ENCODE data around the gene PPP6R3. TPM values are rescaled to one million over a fixed set of nuclear protein-coding genes. Genes with fewer than 3 reads are reported as not detected.

The PPP6R3 gene
- total and polyA plus RNA-seq, 8 donors = 84.6 to 130 (median 109) TPM

DNA sequence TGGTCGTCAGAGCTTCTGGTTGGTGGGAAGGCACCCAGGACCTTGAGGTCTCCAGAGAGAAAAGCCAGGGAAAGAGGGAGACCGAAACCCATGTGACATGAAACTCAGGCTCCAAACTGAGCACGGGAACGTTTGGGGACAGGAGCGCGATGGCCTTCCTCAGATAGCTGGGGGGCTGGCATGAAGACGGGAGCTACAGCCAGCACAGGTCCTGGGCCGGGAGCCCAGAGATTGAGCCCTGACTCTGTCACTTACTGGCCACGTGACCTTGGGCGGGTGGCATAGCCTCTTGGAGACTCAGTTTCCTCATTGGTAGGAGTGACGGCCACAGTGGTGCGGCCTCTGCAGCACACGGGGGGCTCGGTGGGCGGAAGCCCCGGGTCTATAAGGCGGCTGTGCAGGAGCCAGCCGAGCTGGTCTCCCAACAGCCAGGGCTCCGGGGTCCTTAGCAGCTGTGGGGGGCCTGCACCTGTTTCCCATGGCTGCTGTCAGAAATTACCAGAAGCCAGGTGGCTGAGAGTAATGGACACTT is 36.4 kb upstream of the PPP6R3 start:
- TF ChIP-seq CTCF (IDR thresholded peaks at IDR 0.05) = no peak
- no peak overlapping the region for H3K4me3 ChIP-seq
- H3K27ac ChIP-seq = no peak overlapping the region
- peaks cover 0 to 4% of the 10 kb centered on the region in 2 donors for H3K9me3 ChIP-seq
- H3K27me3 ChIP-seq = no peaks in the 10 kb centered on the region
- peaks cover 0 to 49% of the 10 kb centered on the region in 2 donors for H3K36me3 ChIP-seq
- intact Hi-C loops (cut with DNase I) = no loop called here
- no peak for ATAC-seq
- peak in 1 of 4 donors; percentile 50 for DNase-seq
- H3K4me1 ChIP-seq = no peaks in the 10 kb centered on the region

DNA sequence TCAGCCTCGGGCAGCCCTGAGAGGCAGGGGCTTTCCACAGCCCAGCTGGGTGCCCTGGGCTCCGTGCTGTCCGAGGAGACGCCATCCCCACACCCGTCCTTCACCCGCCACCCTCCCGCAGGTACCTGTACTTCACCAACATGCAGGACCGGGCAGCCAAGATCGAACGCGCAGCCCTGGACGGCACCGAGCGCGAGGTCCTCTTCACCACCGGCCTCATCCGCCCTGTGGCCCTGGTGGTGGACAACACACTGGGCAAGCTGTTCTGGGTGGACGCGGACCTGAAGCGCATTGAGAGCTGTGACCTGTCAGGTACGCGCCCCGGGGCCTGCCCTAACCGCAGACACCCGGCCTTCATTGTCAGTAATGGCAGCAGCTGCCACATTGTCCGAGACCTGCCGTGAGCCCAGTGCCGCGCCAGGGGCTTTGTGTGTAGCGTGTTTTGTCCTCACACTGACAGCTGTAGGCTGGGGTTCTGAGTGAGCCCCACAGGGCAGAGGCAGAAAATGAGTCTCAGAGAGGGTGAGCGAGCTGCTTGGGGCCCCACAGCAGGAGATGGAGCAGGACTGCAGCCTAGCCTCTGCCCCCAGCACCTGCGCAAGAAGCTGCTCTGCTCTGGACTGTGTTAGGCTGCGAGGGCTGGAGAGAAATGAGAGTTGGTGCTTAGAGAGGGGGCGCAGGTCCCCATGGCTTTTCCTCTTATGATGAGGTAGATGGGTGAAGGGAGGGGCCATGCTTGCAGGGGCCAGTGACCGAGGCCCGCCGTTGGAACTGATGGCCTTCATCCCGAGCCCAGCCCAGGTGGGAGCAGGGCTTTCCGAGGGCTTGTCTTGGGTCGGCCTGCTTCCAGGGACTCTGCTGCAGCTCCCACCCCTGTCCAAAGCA is 35.3 kb upstream of the PPP6R3 start:
- H3K4me1 ChIP-seq = no peaks in the 10 kb centered on the region
- no peak for TF ChIP-seq CTCF (IDR thresholded peaks at IDR 0.05)
- no peak overlapping the region for H3K4me3 ChIP-seq
- no peak overlapping the region for H3K27ac ChIP-seq
- peaks cover 0 to 60% of the 10 kb centered on the region in 2 donors for H3K36me3 ChIP-seq
- peak in 1 of 4 donors; percentile 71 for DNase-seq
- no peak for ATAC-seq
- H3K27me3 ChIP-seq = no peaks in the 10 kb centered on the region
- H3K9me3 ChIP-seq = peaks cover 0 to 12% of the 10 kb centered on the region in 2 donors
- intact Hi-C loops (cut with DNase I) = no loop called here

DNA sequence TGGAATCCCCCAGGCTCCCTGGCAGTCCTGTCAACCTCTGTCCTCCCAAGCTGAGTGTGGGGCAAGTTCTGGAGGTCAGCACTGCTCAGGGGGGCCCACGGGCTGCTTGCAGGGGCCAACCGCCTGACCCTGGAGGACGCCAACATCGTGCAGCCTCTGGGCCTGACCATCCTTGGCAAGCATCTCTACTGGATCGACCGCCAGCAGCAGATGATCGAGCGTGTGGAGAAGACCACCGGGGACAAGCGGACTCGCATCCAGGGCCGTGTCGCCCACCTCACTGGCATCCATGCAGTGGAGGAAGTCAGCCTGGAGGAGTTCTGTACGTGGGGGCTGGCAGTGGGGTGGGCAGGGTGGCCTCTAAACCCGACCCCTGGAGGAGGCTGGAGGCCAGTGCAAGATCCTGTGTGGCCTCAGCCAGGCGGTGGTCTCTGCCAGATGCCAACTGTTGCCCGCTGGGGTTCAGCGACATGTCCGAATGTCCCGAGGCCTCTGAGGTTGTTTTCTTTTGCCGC is 34.6 kb upstream of the PPP6R3 start:
- Histone ChIP-seq H3K27me3 (no peaks in the 10 kb centered on the region), H3K27ac (no peak overlapping the region), H3K9me3 (peaks cover 0 to 12% of the 10 kb centered on the region in 2 donors), H3K36me3 (peaks cover 0 to 66% of the 10 kb centered on the region in 2 donors), H3K4me1 (no peaks in the 10 kb centered on the region), H3K4me3 (no peak overlapping the region)
- TF ChIP-seq CTCF (IDR thresholded peaks at IDR 0.05) = no peak
- intact Hi-C loops (cut with DNase I) = no loop called here
- ATAC-seq (no peak), DNase-seq (peak in 1 of 4 donors; percentile 74)

- Histone ChIP-seq H3K27me3 (no peaks in the 10 kb centered on the region), H3K4me3 (no peak overlapping the region), H3K4me1 (no peaks in the 10 kb centered on the region), H3K36me3 (peaks cover 0 to 84% of the 10 kb centered on the region in 2 donors), H3K27ac (no peak overlapping the region), H3K9me3 (peaks cover 0 to 12% of the 10 kb centered on the region in 2 donors)
- intact Hi-C loops (cut with DNase I) = no loop called here
- DNase-seq (no peak), ATAC-seq (no peak)
- TF ChIP-seq CTCF (IDR thresholded peaks at IDR 0.05) = no peak
Observed at GRCh38 chr11:68429661-68430060, 30.9 kb upstream of the PPP6R3 start.

- H3K27ac ChIP-seq = no peak overlapping the region
- intact Hi-C loops (cut with DNase I) = no loop called here
- DNase-seq (no peak), ATAC-seq (no peak)
- H3K4me3 ChIP-seq = no peak overlapping the region
- peaks cover 0 to 12% of the 10 kb centered on the region in 2 donors for H3K9me3 ChIP-seq
- no peaks in the 10 kb centered on the region for H3K4me1 ChIP-seq
- peaks cover 0 to 77% of the 10 kb centered on the region in 2 donors for H3K36me3 ChIP-seq
- no peaks in the 10 kb centered on the region for H3K27me3 ChIP-seq
- TF ChIP-seq CTCF (IDR thresholded peaks at IDR 0.05) = no peak
Observed at GRCh38 chr11:68430384-68430783, 30.2 kb upstream of the PPP6R3 start.
